ENCODE results near the gene OR56B1.

DNA sequence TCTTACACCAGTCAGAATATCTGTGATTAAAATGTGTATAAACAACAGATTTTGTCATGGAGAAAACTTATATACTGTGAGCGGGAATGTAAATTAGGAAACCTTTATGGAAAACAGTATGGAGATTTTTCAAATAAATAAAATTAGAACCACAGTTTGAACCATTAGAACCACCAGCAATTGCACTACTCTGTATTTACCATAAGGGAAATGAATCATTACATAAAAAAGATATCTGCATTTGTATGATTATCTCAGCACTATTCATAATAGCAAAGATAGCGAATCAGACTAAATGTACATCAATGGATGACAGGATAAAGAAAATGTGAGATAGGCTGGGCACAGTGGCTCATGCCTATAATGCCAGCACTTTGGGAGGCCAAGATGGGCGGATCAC, 10.4 kb downstream of the OR56B1 start:
- TF ChIP-seq, protein P1, sequence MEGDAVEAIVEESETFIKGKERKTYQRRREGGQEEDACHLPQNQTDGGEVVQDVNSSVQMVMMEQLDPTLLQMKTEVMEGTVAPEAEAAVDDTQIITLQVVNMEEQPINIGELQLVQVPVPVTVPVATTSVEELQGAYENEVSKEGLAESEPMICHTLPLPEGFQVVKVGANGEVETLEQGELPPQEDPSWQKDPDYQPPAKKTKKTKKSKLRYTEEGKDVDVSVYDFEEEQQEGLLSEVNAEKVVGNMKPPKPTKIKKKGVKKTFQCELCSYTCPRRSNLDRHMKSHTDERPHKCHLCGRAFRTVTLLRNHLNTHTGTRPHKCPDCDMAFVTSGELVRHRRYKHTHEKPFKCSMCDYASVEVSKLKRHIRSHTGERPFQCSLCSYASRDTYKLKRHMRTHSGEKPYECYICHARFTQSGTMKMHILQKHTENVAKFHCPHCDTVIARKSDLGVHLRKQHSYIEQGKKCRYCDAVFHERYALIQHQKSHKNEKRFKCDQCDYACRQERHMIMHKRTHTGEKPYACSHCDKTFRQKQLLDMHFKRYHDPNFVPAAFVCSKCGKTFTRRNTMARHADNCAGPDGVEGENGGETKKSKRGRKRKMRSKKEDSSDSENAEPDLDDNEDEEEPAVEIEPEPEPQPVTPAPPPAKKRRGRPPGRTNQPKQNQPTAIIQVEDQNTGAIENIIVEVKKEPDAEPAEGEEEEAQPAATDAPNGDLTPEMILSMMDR (IDR thresholded peaks at IDR 0.05), result no peak
- no peak for TF ChIP-seq POLR2A (IDR thresholded peaks at IDR 0.05)
